CD4-positive, alpha-beta memory T cell (primary cell): ENCODE data around the gene RPE65. TPM values are rescaled to one million over a fixed set of nuclear protein-coding genes. Genes with fewer than 3 reads are reported as not detected.
"Not testable (repeated sequence)": the region's sequence is repeated elsewhere in the genome, so short reads cannot be mapped to it uniquely, and the experiment has no call there.

ENCODE experiments used
- CTCF ChIA-PET: fragments of 350-600 bp; sonication (Branson Sonifier 250); formaldehyde crosslinking; loops from one replicate; lab custom pipeline; 2021; ENCODE audit warnings: inconsistent platforms; ENCODE audit not compliant: partially characterized antibody; lab: Charles Lee
- POLR2A ChIA-PET: fragments of 350-600 bp; sonication (Branson Sonifier 250); formaldehyde crosslinking; loops from one replicate; lab custom pipeline; 2021; ENCODE audit not compliant: partially characterized antibody; lab: Charles Lee
- DNase-seq, 5 donors: peaks; one replicate each; pipeline versions ENCODE4 v3.0.0 to v3.0.0-alpha.2; 2020 to 2022; ENCODE audit warnings: mixed read lengths in 1 of 5
- H3K27ac ChIP-seq: one replicate; pipeline ENCODE4 v1.7.0; 2013; ENCODE audit warnings: low read depth, low read length
- H3K27me3 ChIP-seq: 2 replicates; pipeline ENCODE4 v1.7.0; 2013; ENCODE audit warnings: mild to moderate bottlenecking, low read length, moderate library complexity; ENCODE audit not compliant: insufficient read depth
- H3K36me3 ChIP-seq: 2 replicates; pipeline ENCODE4 v1.7.0; 2013; ENCODE audit warnings: mild to moderate bottlenecking, low read length, moderate library complexity; ENCODE audit not compliant: insufficient read depth
- H3K4me1 ChIP-seq: 2 replicates; pipeline ENCODE4 v1.7.0; 2013; ENCODE audit warnings: mild to moderate bottlenecking, low read length, moderate library complexity; ENCODE audit not compliant: insufficient read depth
- H3K4me3 ChIP-seq, 2 donors: one replicate each; pipeline ENCODE4 v1.7.0; 2013; ENCODE audit warnings: low read length in 2 of 2, mild to moderate bottlenecking in 1 of 2
- H3K9me3 ChIP-seq, 2 donors: one replicate each; pipeline ENCODE4 v1.7.0; 2013; ENCODE audit warnings: low read length in 2 of 2, control low read depth in 1 of 2; ENCODE audit not compliant: control insufficient read depth in 1 of 2
- H3K27ac Mint-ChIP-seq, 7 donors: one replicate each; pipeline ENCODE4 v1.8.0; 2020 to 2021; ENCODE audit warnings: mixed read lengths in 7 of 7, mild to moderate bottlenecking in 6 of 7, inconsistent platforms in 3 of 7, moderate library complexity in 3 of 7
- H3K27me3 Mint-ChIP-seq, 2 donors: one replicate each; pipeline ENCODE4 v1.8.0; 2020 to 2021; ENCODE audit warnings: mixed read lengths in 2 of 2
- H3K36me3 Mint-ChIP-seq, 2 donors: one replicate each; pipeline ENCODE4 v1.8.0; 2020 to 2021; ENCODE audit warnings: mixed read lengths in 2 of 2, inconsistent platforms in 1 of 2, mild to moderate bottlenecking in 1 of 2
- H3K4me1 Mint-ChIP-seq, 4 donors: one replicate each; pipeline ENCODE4 v1.8.0; 2020 to 2021; ENCODE audit warnings: mixed read lengths in 4 of 4, mild to moderate bottlenecking in 1 of 4
- H3K4me3 Mint-ChIP-seq, 8 donors: one replicate each; pipeline ENCODE4 v1.8.0; 2020 to 2021; ENCODE audit warnings: mixed read lengths in 8 of 8, mild to moderate bottlenecking in 7 of 8, moderate library complexity in 6 of 8, inconsistent platforms in 3 of 8
- H3K9me3 Mint-ChIP-seq, 8 donors: one replicate each; pipeline ENCODE4 v1.8.0; 2020 to 2021; ENCODE audit warnings: mixed read lengths in 8 of 8, mild to moderate bottlenecking in 5 of 8, inconsistent platforms in 3 of 8, moderate library complexity in 1 of 8
- intact Hi-C: fragments of 100-400 bp; cut with micrococcal nuclease; formaldehyde crosslinking; loops from one replicate; pipeline ENCODE4 v1.15.1; 2023
- polyA plus RNA-seq, 2 donors: library from polyadenylated mRNA; unstranded; fragments of 300-500 nt; fragmentation: Illumina TruSeq; gene quantifications; one replicate each; pipeline ENCODE4 v1.2.3, GENCODE V29; 2021
- total RNA-seq, 2 experiments: library from RNA; stranded (reverse); gene quantifications; one replicate each; pipeline ENCODE4 v1.2.3, GENCODE V29; 2021

Gene RPE65
- total RNA-seq (not detected), polyA plus RNA-seq (not detected)

- no peak within 1 kb of the TSS for H3K27ac Mint-ChIP-seq
- H3K27me3 ChIP-seq, result no peaks in the 10 kb centered on the region
- H3K36me3 ChIP-seq, result no peaks in the 10 kb centered on the region
- no peaks in the 10 kb centered on the region for H3K36me3 Mint-ChIP-seq
- no peaks in the 10 kb centered on the region for H3K4me1 Mint-ChIP-seq
- POLR2A ChIA-PET, result no interaction called here
- no peak within 1 kb of the TSS for H3K27ac ChIP-seq
- H3K9me3 ChIP-seq, result no peaks in the 10 kb centered on the region
- no peaks in the 10 kb centered on the region for H3K9me3 Mint-ChIP-seq
- CTCF ChIA-PET, result no interaction called here
- DNase-seq, result no peak
- H3K4me3 ChIP-seq, result no peak within 1 kb of the TSS
- intact Hi-C loops, result no loop called here
- H3K27me3 Mint-ChIP-seq, result no peaks in the 10 kb centered on the region
- no peak within 1 kb of the TSS for H3K4me3 Mint-ChIP-seq
- H3K4me1 ChIP-seq, result no peaks in the 10 kb centered on the region
Measured at GRCh38 chr1:68449901-68450300, at the start of gene RPE65. Gene RPE65 (minus strand): TSS chr1:68449954. CDS start chr1:68449905, 49 bp downstream.

GRCh38 chr1:68497358-68497698 lies 47.6 kb upstream of the RPE65 start:
- H3K9me3 ChIP-seq, result no peaks in the 10 kb centered on the region
- intact Hi-C loops, result no loop called here
- Mint-ChIP-seq H3K4me1 (peaks cover 27 to 47% (median 35%) of the 10 kb centered on the region in 4 donors), H3K27me3 (no peaks in the 10 kb centered on the region), H3K36me3 (no peaks in the 10 kb centered on the region), H3K27ac (peak overlapping the region in 2 of 7 donors; percentile 32 to 63), H3K9me3 (no peaks in the 10 kb centered on the region), H3K4me3 (peak overlapping the region; percentile 87 to 94 (median 92))
- peak overlapping the region; percentile 10 for H3K27ac ChIP-seq
- no peak for DNase-seq
- peaks cover 27% of the 10 kb centered on the region for H3K4me1 ChIP-seq
- ChIA-PET POLR2A (no interaction called here), CTCF (no interaction called here)
- H3K36me3 ChIP-seq, result no peaks in the 10 kb centered on the region
- peak overlapping the region; percentile 44 to 76 for H3K4me3 ChIP-seq
- no peaks in the 10 kb centered on the region for H3K27me3 ChIP-seq

GRCh38 chr1:68496680-68497357 lies 47.1 kb upstream of the RPE65 start, which contains the start of gene DEPDC1:
Gene DEPDC1 (minus strand): TSS chr1:68497082. CDS start chr1:68496999, 83 bp downstream.
- H3K9me3 ChIP-seq, result no peaks in the 10 kb centered on the region
- Mint-ChIP-seq H3K27ac (peak within 1 kb of the TSS in 5 of 7 donors; percentile 32 to 76 (median 61)), H3K27me3 (no peaks in the 10 kb centered on the region), H3K9me3 (no peaks in the 10 kb centered on the region), H3K36me3 (no peaks in the 10 kb centered on the region), H3K4me3 (peak within 1 kb of the TSS; percentile 87 to 94 (median 92)), H3K4me1 (peaks cover 25 to 46% (median 34%) of the 10 kb centered on the region in 4 donors)
- DNase-seq, result peak; percentile 61 to 70 (median 69)
- intact Hi-C loops, result no loop called here
- no peaks in the 10 kb centered on the region for H3K27me3 ChIP-seq
- peaks cover 27% of the 10 kb centered on the region for H3K4me1 ChIP-seq
- ChIA-PET POLR2A (no interaction called here), CTCF (no interaction called here)
- peak within 1 kb of the TSS; percentile 10 for H3K27ac ChIP-seq
- H3K36me3 ChIP-seq, result no peaks in the 10 kb centered on the region
- H3K4me3 ChIP-seq, result peak within 1 kb of the TSS; percentile 44 to 76

DNA sequence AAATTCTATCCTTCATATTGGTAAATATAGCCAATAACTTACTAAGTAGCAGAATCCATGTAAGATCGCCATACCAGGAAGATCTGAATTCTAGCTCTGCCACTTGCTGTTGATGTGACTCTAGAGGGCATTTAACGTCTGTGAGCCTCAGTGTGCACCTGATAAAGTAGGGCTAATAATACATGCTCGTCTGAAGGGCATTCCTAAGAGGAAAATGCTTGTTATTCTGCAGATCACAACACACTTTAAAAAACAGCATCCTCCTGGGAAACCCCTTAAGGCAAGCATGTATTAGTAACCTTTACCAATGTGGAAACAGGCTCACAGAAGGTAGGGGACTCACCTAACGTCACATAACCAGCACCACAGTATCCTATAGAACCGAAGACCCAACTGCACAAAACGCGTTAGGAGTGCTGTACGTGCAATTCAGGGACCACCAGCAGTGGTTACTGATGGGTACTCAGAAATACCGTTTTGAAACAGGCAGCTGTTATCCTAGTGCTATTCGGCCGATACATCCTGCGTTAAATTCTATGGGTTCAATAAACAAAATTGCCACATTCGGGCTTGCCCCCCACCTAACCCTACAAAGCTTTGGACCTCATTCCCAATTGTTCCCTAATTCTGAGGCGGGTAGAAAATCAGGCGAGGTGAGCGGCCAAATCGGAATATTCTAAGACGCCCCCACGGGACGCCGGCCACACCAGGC lies 46.4 kb upstream of the RPE65 start:
- CTCF ChIA-PET, result no interaction called here
- peak in 1 of 5 donors; percentile 1 for DNase-seq
- POLR2A ChIA-PET, result no interaction called here

GRCh38 chr1:68495532-68495931 lies 45.8 kb upstream of the RPE65 start:
- POLR2A ChIA-PET, result interaction anchor here (0.6 kb wide), 1 partner anchor 810 kb away, joined by 3 read pairs; no protein-coding TSS in a partner anchor

More for the DNA sequence above, 46.4 kb upstream of the RPE65 start:
- intact Hi-C loops, result no loop called here
- H3K4me1 ChIP-seq, result peaks cover 23% of the 10 kb centered on the region
- Mint-ChIP-seq H3K9me3 (no peaks in the 10 kb centered on the region), H3K36me3 (no peaks in the 10 kb centered on the region), H3K4me3 (peak overlapping the region; percentile 87 to 94 (median 92)), H3K27ac (peak overlapping the region in 4 of 7 donors; percentile 32 to 76 (median 48)), H3K4me1 (peaks cover 21 to 39% (median 29%) of the 10 kb centered on the region in 4 donors), H3K27me3 (no peaks in the 10 kb centered on the region)
- no peak overlapping the region for H3K27ac ChIP-seq
- no peaks in the 10 kb centered on the region for H3K27me3 ChIP-seq
- no peaks in the 10 kb centered on the region for H3K36me3 ChIP-seq
- H3K9me3 ChIP-seq, result no peaks in the 10 kb centered on the region
- H3K4me3 ChIP-seq, result peak overlapping the region; percentile 44 to 76

DNA sequence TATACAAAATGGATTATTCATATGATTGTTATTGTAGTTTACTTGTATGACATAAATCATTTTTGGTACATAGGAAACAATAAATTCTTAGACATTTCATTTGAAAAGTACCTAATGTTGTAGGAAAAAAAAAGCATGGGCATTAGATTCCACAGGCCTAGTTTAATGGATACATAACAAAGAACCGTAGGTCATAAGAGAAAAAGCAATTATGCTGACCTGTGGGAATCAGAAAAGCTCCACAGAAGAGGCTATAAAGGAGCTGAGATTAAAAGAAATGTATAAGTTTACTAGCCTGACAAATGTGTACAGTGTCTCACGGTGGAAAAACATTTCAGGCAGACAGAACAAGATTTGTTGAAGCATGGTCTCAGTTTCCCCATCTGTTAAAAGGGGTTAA lies 43.4 kb upstream of the RPE65 start:
- CTCF ChIA-PET, result no interaction called here

More at GRCh38 chr1:68495532-68495931, 45.8 kb upstream of the RPE65 start:
- Mint-ChIP-seq H3K9me3 (no peaks in the 10 kb centered on the region), H3K4me3 (peak overlapping the region; percentile 87 to 94 (median 92)), H3K27ac (no peak overlapping the region), H3K27me3 (no peaks in the 10 kb centered on the region), H3K4me1 (peaks cover 17 to 33% (median 24%) of the 10 kb centered on the region in 4 donors), H3K36me3 (no peaks in the 10 kb centered on the region)
- Histone ChIP-seq H3K36me3 (no peaks in the 10 kb centered on the region), H3K27ac (no peak overlapping the region), H3K4me1 (peaks cover 19% of the 10 kb centered on the region), H3K27me3 (no peaks in the 10 kb centered on the region), H3K9me3 (no peaks in the 10 kb centered on the region), H3K4me3 (peak overlapping the region in 1 of 2 donors; percentile 44)
- CTCF ChIA-PET, result no interaction called here
- DNase-seq, result no peak
- intact Hi-C loops, result no loop called here

GRCh38 chr1:68492255-68492654 lies 42.5 kb upstream of the RPE65 start:
- H3K4me3 Mint-ChIP-seq, intact Hi-C loops, H3K27me3 ChIP-seq, H3K4me3 ChIP-seq, DNase-seq, H3K9me3 Mint-ChIP-seq, H3K9me3 ChIP-seq, CTCF ChIA-PET, H3K27ac ChIP-seq, H3K36me3 ChIP-seq, H3K27me3 Mint-ChIP-seq, POLR2A ChIA-PET, H3K36me3 Mint-ChIP-seq: not testable (repeated sequence)
- peaks cover 15% of the 10 kb centered on the region for H3K4me1 ChIP-seq
- Mint-ChIP-seq H3K4me1 (peaks cover 10 to 18% (median 15%) of the 10 kb centered on the region in 4 donors), H3K27ac (peak overlapping the region in 1 of 7 donors; percentile 19)

More for the DNA sequence above, 43.4 kb upstream of the RPE65 start:
- Histone ChIP-seq H3K9me3 (no peaks in the 10 kb centered on the region), H3K36me3 (no peaks in the 10 kb centered on the region), H3K27ac (no peak overlapping the region), H3K4me1 (peaks cover 19% of the 10 kb centered on the region), H3K4me3 (no peak overlapping the region), H3K27me3 (no peaks in the 10 kb centered on the region)
- Mint-ChIP-seq H3K4me1 (peaks cover 14 to 21% (median 19%) of the 10 kb centered on the region in 4 donors), H3K27ac (no peak overlapping the region), H3K27me3 (no peaks in the 10 kb centered on the region), H3K9me3 (peaks cover 0 to 3% (median 0%) of the 10 kb centered on the region in 8 donors), H3K36me3 (no peaks in the 10 kb centered on the region), H3K4me3 (no peak overlapping the region)
- intact Hi-C loops, result no loop called here
- POLR2A ChIA-PET, result no interaction called here
- no peak for DNase-seq
